Hepatocyte (in vitro differentiated cells): ENCODE data around the gene VRK2.

Experiments used
- EZH2 ChIP-seq: fragments of 200-600 bp; sonication (generic); IDR thresholded peaks from 2 replicates; pipeline ENCODE4 v1.6.1; 2016; ENCODE audit warnings: antibody characterized with exemption, mild to moderate bottlenecking, borderline replicate concordance
- EZH2phosphoT487 ChIP-seq: fragments of 200-600 bp; sonication (generic); IDR thresholded peaks from one replicate; pipeline ENCODE4 v1.6.1; 2018; ENCODE audit warnings: antibody characterized with exemption, mild to moderate bottlenecking, low read depth, moderate library complexity; ENCODE audit not compliant: unreplicated experiment, severe bottlenecking
- TF ChIP-seq, protein P1 (sequence below): fragments of 200-600 bp; sonication (generic); IDR thresholded peaks from 2 replicates; pipeline ENCODE4 v1.5.1; 2016; ENCODE audit warnings: antibody characterized with exemption, mild to moderate bottlenecking; ENCODE audit not compliant: poor library complexity

DNA sequence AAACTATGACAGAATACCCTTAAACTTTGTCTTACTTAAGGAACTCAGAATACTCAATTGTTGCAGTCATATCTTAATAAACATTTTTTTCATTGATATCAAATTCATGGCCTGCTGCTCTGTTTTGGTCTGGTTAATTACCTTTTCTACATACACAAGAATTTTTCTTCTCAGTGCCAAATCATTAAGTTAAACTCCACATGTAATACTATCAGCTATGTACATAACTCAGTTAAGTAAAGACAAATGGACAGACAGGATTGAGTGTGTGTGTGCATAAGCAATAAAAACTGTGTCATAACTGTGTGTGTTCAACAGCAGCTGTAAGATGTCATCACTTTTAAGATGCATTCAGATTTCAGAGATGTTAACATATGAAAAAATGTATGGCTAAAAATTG is 34.4 kb downstream of the VRK2 start:
- TF ChIP-seq, protein P1, sequence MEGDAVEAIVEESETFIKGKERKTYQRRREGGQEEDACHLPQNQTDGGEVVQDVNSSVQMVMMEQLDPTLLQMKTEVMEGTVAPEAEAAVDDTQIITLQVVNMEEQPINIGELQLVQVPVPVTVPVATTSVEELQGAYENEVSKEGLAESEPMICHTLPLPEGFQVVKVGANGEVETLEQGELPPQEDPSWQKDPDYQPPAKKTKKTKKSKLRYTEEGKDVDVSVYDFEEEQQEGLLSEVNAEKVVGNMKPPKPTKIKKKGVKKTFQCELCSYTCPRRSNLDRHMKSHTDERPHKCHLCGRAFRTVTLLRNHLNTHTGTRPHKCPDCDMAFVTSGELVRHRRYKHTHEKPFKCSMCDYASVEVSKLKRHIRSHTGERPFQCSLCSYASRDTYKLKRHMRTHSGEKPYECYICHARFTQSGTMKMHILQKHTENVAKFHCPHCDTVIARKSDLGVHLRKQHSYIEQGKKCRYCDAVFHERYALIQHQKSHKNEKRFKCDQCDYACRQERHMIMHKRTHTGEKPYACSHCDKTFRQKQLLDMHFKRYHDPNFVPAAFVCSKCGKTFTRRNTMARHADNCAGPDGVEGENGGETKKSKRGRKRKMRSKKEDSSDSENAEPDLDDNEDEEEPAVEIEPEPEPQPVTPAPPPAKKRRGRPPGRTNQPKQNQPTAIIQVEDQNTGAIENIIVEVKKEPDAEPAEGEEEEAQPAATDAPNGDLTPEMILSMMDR: no peak
- TF ChIP-seq EZH2: no peak
- TF ChIP-seq EZH2phosphoT487: no peak
